HepG2 (cell line): ENCODE data around the gene ZNF280A. TPM values are rescaled to one million over a fixed set of nuclear protein-coding genes. Genes with fewer than 3 reads are reported as not detected.

Experiments
- DMAP1 ChIP-seq: IDR thresholded peaks from 2 replicates; pipeline ENCODE4 v1.6.1; 2016
- HOXD1 ChIP-seq: sonication (generic); formaldehyde crosslinking; IDR thresholded peaks from 2 replicates; pipeline ENCODE4 v1.5.0; 2020; ENCODE audit warnings: missing genetic modification reagents
- MED1 ChIP-seq: sonication (generic); formaldehyde crosslinking; IDR thresholded peaks from 2 replicates; pipeline ENCODE4 v1.4.0; 2020; ENCODE audit warnings: missing genetic modification reagents
- PCBP2 ChIP-seq: fragments of 200-400 bp; formaldehyde crosslinking; optimal IDR thresholded peaks from 2 replicates; pipeline ENCODE3; 2018; ENCODE audit warnings: low read length, low read depth; ENCODE audit not compliant: poor library complexity, severe bottlenecking
- SIX1 ChIP-seq: sonication (generic); formaldehyde crosslinking; IDR thresholded peaks from 2 replicates; pipeline ENCODE4 v1.4.0; 2020; ENCODE audit warnings: missing genetic modification reagents, borderline replicate concordance
- SOX6 ChIP-seq, 2 experiments: fragments of 450-650 bp in 1 of 2; sonication (generic) in 1 of 2; formaldehyde crosslinking in 1 of 2; IDR thresholded peaks; 2 replicates each; pipeline versions ENCODE4 v1.4.0 to v1.6.1; 2017 to 2020; ENCODE audit warnings: antibody characterized with exemption in 1 of 2, mild to moderate bottlenecking in 1 of 2, missing genetic modification reagents in 1 of 2
- TBX2 ChIP-seq: sonication (generic); formaldehyde crosslinking; IDR thresholded peaks from 2 replicates; pipeline ENCODE4 v1.5.0; 2020; ENCODE audit warnings: missing genetic modification reagents, mild to moderate bottlenecking, borderline replicate concordance
- ZNF646 ChIP-seq: sonication (generic); formaldehyde crosslinking; IDR thresholded peaks from 2 replicates; pipeline ENCODE4 v1.9.0; 2021; ENCODE audit warnings: mild to moderate bottlenecking, missing genetic modification reagents
- ZSCAN31 ChIP-seq: sonication (generic); formaldehyde crosslinking; IDR thresholded peaks from 2 replicates; pipeline ENCODE4 v1.5.0; 2020; ENCODE audit warnings: low read depth, mild to moderate bottlenecking, missing genetic modification reagents
- polyA plus RNA-seq, 8 experiments: library from polyadenylated mRNA; depleted of rRNA in 3 of 8; stranded (reverse) in 7 of 8; unstranded in 1 of 8; fragments of >200 nt; fragmentation: Illumina TruSeq in 4 of 8; extraction: Trizol in 4 of 8; gene quantifications; 2 replicates each; pipeline versions ENCODE4 v1.2.1 to v1.2.3, GENCODE V29; 2011 to 2016; ENCODE audit warnings: low read depth in 4 of 8, missing spikeins in 1 of 8, mixed read lengths in 1 of 8; ENCODE audit not compliant: insufficient read depth in 1 of 8
- total RNA-seq, 5 experiments: library from RNA; depleted of rRNA; stranded (reverse); fragments of >200 nt; fragmentation: Illumina TruSeq; extraction: Trizol; gene quantifications; 2 replicates each; pipeline ENCODE4 v1.2.3, GENCODE V29; 2016; ENCODE audit warnings: low read depth in 1 of 5
- TF ChIP-seq, protein P1 (sequence below): sonication (generic); formaldehyde crosslinking; conservative IDR thresholded peaks from 2 replicates; pipeline ENCODE4 v1.4.0; 2020; ENCODE audit warnings: mild to moderate bottlenecking, missing genetic modification reagents, moderate library complexity
- TF ChIP-seq, protein P2 (sequence below): sonication (generic); formaldehyde crosslinking; IDR thresholded peaks from 2 replicates; pipeline ENCODE4 v1.4.0; 2020; ENCODE audit warnings: mild to moderate bottlenecking, low read depth, missing genetic modification reagents
- TF ChIP-seq, protein P3 (sequence below): sonication (generic); formaldehyde crosslinking; IDR thresholded peaks from 2 replicates; pipeline ENCODE4 v1.4.0; 2020; ENCODE audit warnings: missing genetic modification reagents, borderline replicate concordance
- TF ChIP-seq, protein P4 (sequence below): sonication (generic); formaldehyde crosslinking; IDR thresholded peaks from 2 replicates; pipeline ENCODE4 v1.5.1; 2020; ENCODE audit warnings: mild to moderate bottlenecking, missing genetic modification reagents, moderate library complexity

Gene ZNF280A
- total and polyA plus RNA-seq, 2 of the 13 experiments (the other 11 are each of a cell fraction or from before 2014, with no cell fraction given) = 1.4 to 2.9 TPM

DNA sequence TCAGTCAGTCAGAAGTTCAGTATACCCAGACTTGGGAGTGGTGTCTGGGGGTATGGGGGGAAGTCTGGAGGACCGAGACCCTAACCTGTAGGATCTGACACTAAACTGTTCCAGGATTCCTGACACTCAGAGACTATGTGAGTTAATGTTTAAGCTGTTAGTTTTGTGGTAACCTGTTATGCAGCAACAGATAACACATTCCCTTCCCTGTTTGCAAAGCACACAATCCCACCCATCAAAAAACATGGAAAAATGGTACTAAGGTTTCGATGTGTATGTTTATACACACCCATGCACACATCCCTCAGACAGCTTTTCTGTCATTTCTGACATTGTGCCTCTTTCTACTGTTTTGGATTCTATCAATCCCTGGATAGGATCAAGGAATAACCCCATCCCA, 39.1 kb downstream of the ZNF280A start (continued):
- TF ChIP-seq, protein P1, sequence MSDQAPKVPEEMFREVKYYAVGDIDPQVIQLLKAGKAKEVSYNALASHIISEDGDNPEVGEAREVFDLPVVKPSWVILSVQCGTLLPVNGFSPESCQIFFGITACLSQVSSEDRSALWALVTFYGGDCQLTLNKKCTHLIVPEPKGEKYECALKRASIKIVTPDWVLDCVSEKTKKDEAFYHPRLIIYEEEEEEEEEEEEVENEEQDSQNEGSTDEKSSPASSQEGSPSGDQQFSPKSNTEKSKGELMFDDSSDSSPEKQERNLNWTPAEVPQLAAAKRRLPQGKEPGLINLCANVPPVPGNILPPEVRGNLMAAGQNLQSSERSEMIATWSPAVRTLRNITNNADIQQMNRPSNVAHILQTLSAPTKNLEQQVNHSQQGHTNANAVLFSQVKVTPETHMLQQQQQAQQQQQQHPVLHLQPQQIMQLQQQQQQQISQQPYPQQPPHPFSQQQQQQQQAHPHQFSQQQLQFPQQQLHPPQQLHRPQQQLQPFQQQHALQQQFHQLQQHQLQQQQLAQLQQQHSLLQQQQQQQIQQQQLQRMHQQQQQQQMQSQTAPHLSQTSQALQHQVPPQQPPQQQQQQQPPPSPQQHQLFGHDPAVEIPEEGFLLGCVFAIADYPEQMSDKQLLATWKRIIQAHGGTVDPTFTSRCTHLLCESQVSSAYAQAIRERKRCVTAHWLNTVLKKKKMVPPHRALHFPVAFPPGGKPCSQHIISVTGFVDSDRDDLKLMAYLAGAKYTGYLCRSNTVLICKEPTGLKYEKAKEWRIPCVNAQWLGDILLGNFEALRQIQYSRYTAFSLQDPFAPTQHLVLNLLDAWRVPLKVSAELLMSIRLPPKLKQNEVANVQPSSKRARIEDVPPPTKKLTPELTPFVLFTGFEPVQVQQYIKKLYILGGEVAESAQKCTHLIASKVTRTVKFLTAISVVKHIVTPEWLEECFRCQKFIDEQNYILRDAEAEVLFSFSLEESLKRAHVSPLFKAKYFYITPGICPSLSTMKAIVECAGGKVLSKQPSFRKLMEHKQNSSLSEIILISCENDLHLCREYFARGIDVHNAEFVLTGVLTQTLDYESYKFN = peak; percentile 52
- TF ChIP-seq TBX2 (CRISPR knock-in tag) (0 out of 2 replicates have a peak, but pooled peaks have one; percentile 12), MED1 (CRISPR knock-in tag) (0 out of 2 replicates have a peak, but pooled peaks have one; percentile 36), ZNF646 (peak; percentile 90), ZSCAN31 (CRISPR knock-in tag) (no peak), SOX6 (IDR thresholded peaks at IDR 0.05) (no peak), SOX6 (CRISPR knock-in tag; IDR thresholded peaks at IDR 0.05) (peak; percentile 53), PCBP2 (no peak), SIX1 (CRISPR knock-in tag) (no peak), HOXD1 (no peak), DMAP1 (CRISPR knock-in tag) (no peak)
- TF ChIP-seq, protein P2, sequence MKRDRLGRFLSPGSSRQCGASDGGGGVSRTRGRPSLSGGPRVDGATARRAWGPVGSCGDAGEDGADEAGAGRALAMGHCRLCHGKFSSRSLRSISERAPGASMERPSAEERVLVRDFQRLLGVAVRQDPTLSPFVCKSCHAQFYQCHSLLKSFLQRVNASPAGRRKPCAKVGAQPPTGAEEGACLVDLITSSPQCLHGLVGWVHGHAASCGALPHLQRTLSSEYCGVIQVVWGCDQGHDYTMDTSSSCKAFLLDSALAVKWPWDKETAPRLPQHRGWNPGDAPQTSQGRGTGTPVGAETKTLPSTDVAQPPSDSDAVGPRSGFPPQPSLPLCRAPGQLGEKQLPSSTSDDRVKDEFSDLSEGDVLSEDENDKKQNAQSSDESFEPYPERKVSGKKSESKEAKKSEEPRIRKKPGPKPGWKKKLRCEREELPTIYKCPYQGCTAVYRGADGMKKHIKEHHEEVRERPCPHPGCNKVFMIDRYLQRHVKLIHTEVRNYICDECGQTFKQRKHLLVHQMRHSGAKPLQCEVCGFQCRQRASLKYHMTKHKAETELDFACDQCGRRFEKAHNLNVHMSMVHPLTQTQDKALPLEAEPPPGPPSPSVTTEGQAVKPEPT (CRISPR knock-in tag) = no peak
- TF ChIP-seq, protein P3, sequence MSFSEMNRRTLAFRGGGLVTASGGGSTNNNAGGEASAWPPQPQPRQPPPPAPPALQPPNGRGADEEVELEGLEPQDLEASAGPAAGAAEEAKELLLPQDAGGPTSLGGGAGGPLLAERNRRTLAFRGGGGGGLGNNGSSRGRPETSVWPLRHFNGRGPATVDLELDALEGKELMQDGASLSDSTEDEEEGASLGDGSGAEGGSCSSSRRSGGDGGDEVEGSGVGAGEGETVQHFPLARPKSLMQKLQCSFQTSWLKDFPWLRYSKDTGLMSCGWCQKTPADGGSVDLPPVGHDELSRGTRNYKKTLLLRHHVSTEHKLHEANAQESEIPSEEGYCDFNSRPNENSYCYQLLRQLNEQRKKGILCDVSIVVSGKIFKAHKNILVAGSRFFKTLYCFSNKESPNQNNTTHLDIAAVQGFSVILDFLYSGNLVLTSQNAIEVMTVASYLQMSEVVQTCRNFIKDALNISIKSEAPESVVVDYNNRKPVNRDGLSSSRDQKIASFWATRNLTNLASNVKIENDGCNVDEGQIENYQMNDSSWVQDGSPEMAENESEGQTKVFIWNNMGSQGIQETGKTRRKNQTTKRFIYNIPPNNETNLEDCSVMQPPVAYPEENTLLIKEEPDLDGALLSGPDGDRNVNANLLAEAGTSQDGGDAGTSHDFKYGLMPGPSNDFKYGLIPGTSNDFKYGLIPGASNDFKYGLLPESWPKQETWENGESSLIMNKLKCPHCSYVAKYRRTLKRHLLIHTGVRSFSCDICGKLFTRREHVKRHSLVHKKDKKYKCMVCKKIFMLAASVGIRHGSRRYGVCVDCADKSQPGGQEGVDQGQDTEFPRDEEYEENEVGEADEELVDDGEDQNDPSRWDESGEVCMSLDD (CRISPR knock-in tag) = no peak
- TF ChIP-seq, protein P4, sequence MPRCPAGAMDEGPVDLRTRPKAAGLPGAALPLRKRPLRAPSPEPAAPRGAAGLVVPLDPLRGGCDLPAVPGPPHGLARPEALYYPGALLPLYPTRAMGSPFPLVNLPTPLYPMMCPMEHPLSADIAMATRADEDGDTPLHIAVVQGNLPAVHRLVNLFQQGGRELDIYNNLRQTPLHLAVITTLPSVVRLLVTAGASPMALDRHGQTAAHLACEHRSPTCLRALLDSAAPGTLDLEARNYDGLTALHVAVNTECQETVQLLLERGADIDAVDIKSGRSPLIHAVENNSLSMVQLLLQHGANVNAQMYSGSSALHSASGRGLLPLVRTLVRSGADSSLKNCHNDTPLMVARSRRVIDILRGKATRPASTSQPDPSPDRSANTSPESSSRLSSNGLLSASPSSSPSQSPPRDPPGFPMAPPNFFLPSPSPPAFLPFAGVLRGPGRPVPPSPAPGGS (CRISPR knock-in tag) = no peak
